A549 (cell line): ENCODE data around the gene JMJD6. TPM values are rescaled to one million over a fixed set of nuclear protein-coding genes. Genes with fewer than 3 reads are reported as not detected.

Experiments used
- ATAC-seq, 2 experiments: fragments of 200-7000 bp in 1 of 2; fragments of >200 bp in 1 of 2; cut with Nextera tagmentation in 1 of 2; cut with Tn5 transposase in 1 of 2; 3 replicates each; pipeline versions ENCODE4 v1.8.0 to v1.9.1; 2018 to 2020; ENCODE audit warnings: mild to moderate bottlenecking in 1 of 2, moderate library complexity in 1 of 2
- CTCF ChIA-PET: fragments of 300-600 bp; sonication (Branson Sonifier 250); formaldehyde crosslinking; extraction: SDS; loops from one replicate; lab custom pipeline; 2021; ENCODE audit warnings: antibody characterized with exemption, inconsistent platforms; lab: Yijun Ruan, JAX
- POLR2A ChIA-PET: fragments of 350-600 bp; formaldehyde crosslinking; extraction: SDS; loops from one replicate; lab custom pipeline; 2021; ENCODE audit warnings: antibody characterized with exemption, inconsistent platforms; lab: Yijun Ruan, JAX
- DNase-seq, 2 experiments: peaks; one replicate each; pipeline versions ENCODE4 v3.0.0 to v3.0.0-alpha.2; 2011 to 2016; ENCODE audit warnings: low read depth in 1 of 2, low spot score in 1 of 2
- FAIRE-seq: peaks from 2 replicates; lab custom pipeline; 2011; peaks lifted over from hg19 to GRCh38; lab: Jason Lieb, UNC
- H3K27ac ChIP-seq, 2 experiments: fragments of >200 bp; sonication (Bioruptor Twin); formaldehyde crosslinking; 3 replicates each; pipeline ENCODE4 v1.5.1; 2016 to 2017
- H3K4me1 ChIP-seq: fragments of >200 bp; sonication (Bioruptor Twin); formaldehyde crosslinking; 3 replicates; pipeline ENCODE4 v1.6.1; 2016
- H3K4me2 ChIP-seq: fragments of >200 bp; sonication (Bioruptor Twin); formaldehyde crosslinking; 3 replicates; pipeline ENCODE4 v1.6.1; 2016
- H3K4me3 ChIP-seq: fragments of >200 bp; sonication (Bioruptor Twin); formaldehyde crosslinking; 3 replicates; pipeline ENCODE4 v1.5.1; 2016
- H3K9me3 ChIP-seq: fragments of >200 bp; sonication (Bioruptor Twin); formaldehyde crosslinking; 3 replicates; pipeline ENCODE4 v1.6.1; 2016
- ATOH8 ChIP-seq: fragments of 250-450 bp; sonication (Bioruptor Pico); IDR thresholded peaks from 2 replicates; pipeline ENCODE4 v1.5.0; 2020; ENCODE audit warnings: low read depth, mild to moderate bottlenecking, moderate library complexity
- BCL3 ChIP-seq: fragments of >200 bp; sonication (Bioruptor Twin); formaldehyde crosslinking; IDR thresholded peaks from 3 replicates; pipeline ENCODE4 v1.6.1; 2016
- CEBPB ChIP-seq, 2 experiments: fragments of >200 bp in 1 of 2; sonication (Bioruptor Twin) in 1 of 2; formaldehyde crosslinking in 1 of 2; IDR thresholded peaks; 2 replicates each; pipeline ENCODE4 v1.6.1; 2012 to 2016
- CHD2 ChIP-seq: fragments of 150-350 bp; IDR thresholded peaks from 2 replicates; pipeline ENCODE4 v1.6.1; 2014; ENCODE audit warnings: low read length; ENCODE audit not compliant: partially characterized antibody
- CHD4 ChIP-seq: fragments of 200-600 bp; sonication (generic); IDR thresholded peaks from 2 replicates; pipeline ENCODE4 v1.6.1; 2016; ENCODE audit warnings: antibody characterized with exemption, mild to moderate bottlenecking, borderline replicate concordance
- E2F6 ChIP-seq: IDR thresholded peaks from 2 replicates; pipeline ENCODE4 v1.6.1; 2012; ENCODE audit warnings: low read depth, borderline replicate concordance
- ESRRA ChIP-seq: fragments of 150-350 bp; IDR thresholded peaks from 2 replicates; pipeline ENCODE4 v1.6.1; 2014; ENCODE audit warnings: mild to moderate bottlenecking, low read length, borderline replicate concordance
- FOSB ChIP-seq: fragments of 250-450 bp; sonication (Bioruptor Pico); IDR thresholded peaks from 2 replicates; pipeline ENCODE4 v1.5.0; 2020; ENCODE audit warnings: mild to moderate bottlenecking, moderate library complexity
- FOXS1 ChIP-seq: fragments of 250-450 bp; sonication (Bioruptor Pico); IDR thresholded peaks from 2 replicates; pipeline ENCODE4 v1.5.0; 2020; ENCODE audit warnings: mild to moderate bottlenecking, moderate library complexity
- HES2 ChIP-seq: fragments of >200 bp; sonication (Bioruptor Twin); formaldehyde crosslinking; IDR thresholded peaks from 2 replicates; pipeline ENCODE4 v1.6.1; 2016
- JUNB ChIP-seq: fragments of >200 bp; sonication (Bioruptor Twin); formaldehyde crosslinking; IDR thresholded peaks from 2 replicates; pipeline ENCODE4 v1.6.1; 2016
- KDM1A ChIP-seq: fragments of 200-600 bp; sonication (generic); IDR thresholded peaks from 2 replicates; pipeline ENCODE4 v1.6.1; 2016; ENCODE audit warnings: low read depth, mild to moderate bottlenecking
- NR3C1 ChIP-seq: fragments of >200 bp; sonication (Bioruptor Twin); formaldehyde crosslinking; IDR thresholded peaks from 3 replicates; pipeline ENCODE4 v1.6.1; 2017
- PBX3 ChIP-seq: IDR thresholded peaks from 2 replicates; pipeline ENCODE4 v1.6.1; 2012
- PHF8 ChIP-seq: fragments of 200-600 bp; sonication (generic); IDR thresholded peaks from 2 replicates; pipeline ENCODE4 v1.6.1; 2016; ENCODE audit warnings: low read depth, mild to moderate bottlenecking, antibody characterized with exemption, moderate library complexity, borderline replicate concordance
- POLR2A ChIP-seq: IDR thresholded peaks from 2 replicates; pipeline ENCODE4 v1.6.1; 2012; ENCODE audit warnings: mild to moderate bottlenecking, low read length
- RAD21 ChIP-seq, 2 experiments: fragments of >200 bp in 1 of 2; sonication (Bioruptor Twin) in 1 of 2; formaldehyde crosslinking in 1 of 2; IDR thresholded peaks in 1 of 2; conservative IDR thresholded peaks in 1 of 2; 2 replicates in 1 of 2; 3 replicates in 1 of 2; pipeline ENCODE4 v1.6.1; 2012 to 2018; ENCODE audit warnings: inconsistent platforms in 1 of 2
- SREBF2 ChIP-seq: fragments of 450-650 bp; IDR thresholded peaks from 2 replicates; pipeline ENCODE4 v1.6.1; 2014; ENCODE audit warnings: mild to moderate bottlenecking, moderate library complexity
- TFCP2L1 ChIP-seq: fragments of 250-450 bp; sonication (Bioruptor Pico); IDR thresholded peaks from 2 replicates; pipeline ENCODE4 v1.5.0; 2021; ENCODE audit warnings: mild to moderate bottlenecking
- USF2 ChIP-seq: fragments of 450-650 bp; IDR thresholded peaks from 2 replicates; pipeline ENCODE4 v1.6.1; 2014; ENCODE audit warnings: antibody characterized with exemption
- ZC3H11A ChIP-seq: fragments of 450-650 bp; IDR thresholded peaks from 2 replicates; pipeline ENCODE4 v1.6.1; 2014; ENCODE audit warnings: antibody characterized with exemption, mild to moderate bottlenecking
- ZSCAN20 ChIP-seq: fragments of 250-450 bp; sonication (Bioruptor Pico); IDR thresholded peaks from 2 replicates; pipeline ENCODE4 v1.8.0; 2022; ENCODE audit warnings: mild to moderate bottlenecking, moderate library complexity
- WGBS: methylation state at CpG from one replicate; pipeline ENCODE4 v1.1.6; 2017; ENCODE audit errors: missing lambda C conversion rate; 5-methylcytosine and 5-hydroxymethylcytosine counted together
- polyA plus RNA-seq, 4 experiments: library from polyadenylated mRNA; depleted of rRNA in 3 of 4; stranded (reverse); fragments of >200 nt; fragmentation: RNase III in 1 of 4; extraction: RNeasy Plus Mini Kit Qiagen cat#74134 plus additional on column Dnase treatment in 1 of 4; gene quantifications; 2 replicates in 3 of 4; 3 replicates in 1 of 4; pipeline ENCODE4 v1.2.3, GENCODE V29; 2011 to 2017

The JMJD6 gene
- polyA plus RNA-seq, 2 of the 4 experiments (the other 2 are of a cell fraction) = 17.5 to 53.3 TPM

- H3K27ac ChIP-seq = no peak overlapping the region
- no peak overlapping the region for H3K4me2 ChIP-seq
- 87% methylated on average over 2 of the region's 2 CpGs for WGBS
- H3K9me3 ChIP-seq = peaks cover 6% of the 10 kb centered on the region; the same call in 1 of the 3 replicates
- CTCF ChIA-PET = interaction anchor here (0.6 to 1.8 kb wide), 5 partner anchors 10 to 493 kb away, joined by 3 to 7 read pairs (median 4); partner anchors contain the start of gene JMJD6
- POLR2A ChIA-PET = no interaction called here
- no peak for DNase-seq
- no peak overlapping the region for H3K4me3 ChIP-seq
- no peak for ATAC-seq
- no peak for FAIRE-seq
- no peak for TF ChIP-seq CEBPB (IDR thresholded peaks at IDR 0.05)
- no peak for TF ChIP-seq ESRRA
- no peak for TF ChIP-seq JUNB
- no peak for TF ChIP-seq POLR2A
- no peak for TF ChIP-seq FOSB (CRISPR knock-in tag)
- no peak for TF ChIP-seq ZSCAN20
- TF ChIP-seq CHD2 = no peak
- TF ChIP-seq ZC3H11A = no peak
- no peak for TF ChIP-seq HES2
- H3K4me1 ChIP-seq = no peaks in the 10 kb centered on the region
Measured at GRCh38 chr17:76755285-76755684, 28.9 kb upstream of the JMJD6 start.

GRCh38 chr17:76753061-76753961, 26.9 kb upstream of the JMJD6 start:
- FAIRE-seq = no peak
- TF ChIP-seq RAD21 (conservative IDR thresholded peaks at IDR 0.05 in 1 of 2, IDR thresholded peaks at IDR 0.05 in 1 of 2) = no peak
- TF ChIP-seq TFCP2L1 (CRISPR knock-in tag) = no peak
- no peak for TF ChIP-seq NR3C1
- no peak for TF ChIP-seq ATOH8 (CRISPR knock-in tag)
- no peak for TF ChIP-seq E2F6
- no peak for TF ChIP-seq USF2
- TF ChIP-seq PHF8 = no peak
- TF ChIP-seq PBX3 = no peak
- no peak for TF ChIP-seq SREBF2
- TF ChIP-seq KDM1A = no peak
- TF ChIP-seq FOSB (CRISPR knock-in tag) = no peak
- TF ChIP-seq CHD2 = no peak
- TF ChIP-seq CHD4 = no peak
- no peak for TF ChIP-seq FOXS1
- TF ChIP-seq BCL3 = no peak
- DNase-seq = no peak
- Histone ChIP-seq H3K4me2 (no peak overlapping the region), H3K4me3 (no peak overlapping the region), H3K4me1 (no peaks in the 10 kb centered on the region), H3K9me3 (peaks cover 2% of the 10 kb centered on the region; the same call in 1 of the 3 replicates), H3K27ac (no peak overlapping the region)
- WGBS = 88% methylated on average over 12 of the region's 12 CpGs
- ChIA-PET POLR2A (no interaction called here), CTCF (interaction anchor here (0.7 to 1.7 kb wide), 2 partner anchors 10 to 355 kb away, joined by 3 read pairs; no protein-coding TSS in a partner anchor)
- no peak for ATAC-seq
